Hepatocyte (in vitro differentiated cells): ENCODE data around the gene SST.

ENCODE experiments used
- EZH2 ChIP-seq: fragments of 200-600 bp; sonication (generic); IDR thresholded peaks from 2 replicates; pipeline ENCODE4 v1.6.1; 2016; ENCODE audit warnings: antibody characterized with exemption, mild to moderate bottlenecking, borderline replicate concordance
- EZH2phosphoT487 ChIP-seq: fragments of 200-600 bp; sonication (generic); IDR thresholded peaks from one replicate; pipeline ENCODE4 v1.6.1; 2018; ENCODE audit warnings: antibody characterized with exemption, mild to moderate bottlenecking, low read depth, moderate library complexity; ENCODE audit not compliant: unreplicated experiment, severe bottlenecking

DNA sequence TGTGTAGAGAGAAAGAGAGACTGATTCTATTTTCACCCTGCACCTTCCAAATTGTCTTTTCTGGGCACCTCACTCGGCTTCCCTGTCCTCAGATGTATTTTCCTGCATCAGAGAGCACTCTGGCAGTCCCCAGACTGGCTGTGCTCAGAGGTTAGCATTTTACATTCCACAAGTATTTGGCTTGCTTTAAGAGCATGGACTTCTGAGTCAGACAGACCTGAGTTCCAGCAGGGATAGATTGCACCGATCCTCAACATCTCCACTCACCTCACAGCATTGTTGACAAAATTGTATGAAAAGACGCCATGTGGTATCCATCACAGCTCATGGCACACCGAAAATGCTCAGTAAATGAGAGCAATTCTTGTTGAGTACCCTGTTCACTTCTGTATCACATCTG lies 45.6 kb downstream of the SST start:
- no peak for TF ChIP-seq EZH2phosphoT487
- TF ChIP-seq EZH2, result no peak
